Endothelial cell of umbilical vein (primary cell): ENCODE measurements around the gene ADSS1. TPM values are rescaled to one million over a fixed set of nuclear protein-coding genes. Genes with fewer than 3 reads are reported as not detected.

Source experiments
- BruUV-seq: library from RNA; stranded (reverse); fragments of 400-500 nt; replicated peaks from 2 replicates; lab custom pipeline; 2021; lab: Mats Ljungman, UMichigan
- CTCF ChIA-PET: fragments of 300-600, 350-600 bp; sonication (Branson Sonifier 250); formaldehyde crosslinking; loops from one replicate; lab custom pipeline; 2021; ENCODE audit warnings: antibody characterized with exemption, inconsistent platforms; lab: Charles Lee
- POLR2A ChIA-PET: fragments of 300-600, 350-600 bp; sonication (Branson Sonifier 250); formaldehyde crosslinking; loops from one replicate; lab custom pipeline; 2021; ENCODE audit warnings: antibody characterized with exemption, inconsistent platforms; lab: Charles Lee
- DNase-seq: peaks from one replicate; pipeline ENCODE4 v3.0.0-alpha.2; 2011; ENCODE audit warnings: low read depth, low spot score
- FAIRE-seq: peaks from 2 replicates; lab custom pipeline; 2011; peaks lifted over from hg19 to GRCh38; lab: Jason Lieb, UNC
- H2AFZ ChIP-seq: 2 replicates; pipeline ENCODE4 v1.6.0; 2012; ENCODE audit warnings: low read depth, low read length, control low read depth, inconsistent platforms
- H3K27ac ChIP-seq: 2 replicates; pipeline ENCODE4 v1.5.1; 2011; ENCODE audit warnings: low read depth, mild to moderate bottlenecking, control low read depth, low read length, moderate library complexity; ENCODE audit not compliant: insufficient read depth
- H3K27me3 ChIP-seq, 2 experiments: 2 replicates each; pipeline versions ENCODE4 v1.6.0 to v1.6.1; 2011; ENCODE audit warnings: low read length in 2 of 2, mixed read lengths in 1 of 2; ENCODE audit not compliant: control insufficient read depth in 2 of 2, insufficient read depth in 2 of 2
- H3K36me3 ChIP-seq, 2 experiments: 2 replicates in 1 of 2; 3 replicates in 1 of 2; pipeline ENCODE4 v1.5.1; 2011; ENCODE audit warnings: low read length in 2 of 2, mild to moderate bottlenecking in 1 of 2, moderate library complexity in 1 of 2; ENCODE audit not compliant: control insufficient read depth in 2 of 2, insufficient read depth in 2 of 2; ENCODE audit errors: extremely low read depth in 1 of 2
- H3K4me1 ChIP-seq: 3 replicates; pipeline ENCODE4 v1.5.1; 2011; ENCODE audit warnings: mild to moderate bottlenecking, low read length; ENCODE audit not compliant: control insufficient read depth, insufficient read depth; ENCODE audit errors: extremely low read depth
- H3K4me2 ChIP-seq: 2 replicates; pipeline ENCODE4 v1.6.1; 2011; ENCODE audit warnings: low read length, control low read depth, mixed read lengths; ENCODE audit not compliant: insufficient read depth
- H3K4me3 ChIP-seq, 3 experiments: fragments of 200-600 bp in 1 of 3; sonication (generic), shearing (Covaris generic) in 1 of 3; replicated peaks in 1 of 3; 2 replicates each; pipeline ENCODE4 v1.5.1; 2011 to 2016; ENCODE audit warnings: control low read depth in 3 of 3, low read length in 3 of 3, mild to moderate bottlenecking in 2 of 3, inconsistent platforms in 1 of 3, low read depth in 1 of 3, moderate library complexity in 1 of 3; ENCODE audit not compliant: insufficient read depth in 1 of 3
- H3K79me2 ChIP-seq: 2 replicates; pipeline ENCODE4 v1.6.0; 2012; ENCODE audit warnings: low read length, inconsistent platforms; ENCODE audit not compliant: control insufficient read depth, insufficient read depth
- H3K9ac ChIP-seq: replicated peaks from 2 replicates; pipeline ENCODE3; 2011; ENCODE audit warnings: low read length, control low read depth; ENCODE audit not compliant: insufficient read depth; ENCODE audit errors: extremely low read depth
- H3K9me1 ChIP-seq: replicated peaks from 3 replicates; pipeline ENCODE4 v1.6.0; 2011; ENCODE audit warnings: mild to moderate bottlenecking, low read length; ENCODE audit not compliant: control insufficient read depth, insufficient read depth; ENCODE audit errors: extremely low read depth
- H3K9me3 ChIP-seq: replicated peaks from 2 replicates; pipeline ENCODE4 v1.5.1; 2012; ENCODE audit warnings: low read length, inconsistent platforms; ENCODE audit not compliant: control insufficient read depth, insufficient read depth
- H4K20me1 ChIP-seq: replicated peaks from 2 replicates; pipeline ENCODE3; 2011; ENCODE audit warnings: mild to moderate bottlenecking, low read length; ENCODE audit not compliant: control insufficient read depth, insufficient read depth; ENCODE audit errors: extremely low read depth
- EZH2 ChIP-seq: IDR thresholded peaks from 2 replicates; pipeline ENCODE4 v1.6.1; 2012; ENCODE audit warnings: borderline replicate concordance, low read depth, mild to moderate bottlenecking, moderate library complexity, low read length, inconsistent platforms; ENCODE audit not compliant: severe bottlenecking
- FOS ChIP-seq: IDR thresholded peaks from 2 replicates; pipeline ENCODE4 v1.6.1; 2011; ENCODE audit warnings: mild to moderate bottlenecking, low read length, moderate library complexity, borderline replicate concordance; ENCODE audit not compliant: insufficient read depth
- GATA2 ChIP-seq: IDR thresholded peaks from 2 replicates; pipeline ENCODE4 v1.7.0; 2011; ENCODE audit warnings: low read depth, mild to moderate bottlenecking, moderate library complexity, mixed read lengths, low read length; ENCODE audit not compliant: insufficient read length, insufficient read depth
- JUN ChIP-seq: IDR thresholded peaks from 2 replicates; pipeline ENCODE4 v1.6.1; 2011; ENCODE audit warnings: borderline replicate concordance, low read depth; ENCODE audit not compliant: insufficient read length, insufficient read depth
- MYC ChIP-seq: IDR thresholded peaks from one replicate; pipeline ENCODE4 v1.6.1; 2011; ENCODE audit warnings: mild to moderate bottlenecking, low read depth, low read length
- POLR2A ChIP-seq: IDR thresholded peaks from 2 replicates; pipeline ENCODE4 v1.6.1; 2012; ENCODE audit warnings: low read depth, mild to moderate bottlenecking, control low read depth, low read length
- POLR2AphosphoS5 ChIP-seq: IDR thresholded peaks from 2 replicates; pipeline ENCODE4 v1.6.1; 2012; ENCODE audit warnings: low read depth, mild to moderate bottlenecking, control low read depth, low read length, moderate library complexity; ENCODE audit not compliant: insufficient read depth
- dilution Hi-C: fragments of 300-500 bp; cut with MboI; formaldehyde crosslinking; loops from one replicate; pipeline ENCODE4 v1.15.0; 2019; ENCODE audit warnings: low sequenced_read_pairs; ENCODE audit not compliant: extremely low pct_ligation_motif_present
- intact Hi-C: fragments of 100-400 bp; cut with micrococcal nuclease; formaldehyde crosslinking; loops from one replicate; pipeline ENCODE4 v1.10.0; 2022
- polyA plus RNA-seq, 4 experiments: library from polyadenylated mRNA; depleted of rRNA in 3 of 4; stranded (reverse) in 3 of 4; unstranded in 1 of 4; fragments of >200 nt; gene quantifications; 2 replicates each; pipeline versions ENCODE4 v1.2.1 to v1.2.3, GENCODE V29; 2011 to 2012; ENCODE audit warnings: missing spikeins in 1 of 4
- total RNA-seq: library from RNA; stranded (reverse); gene quantifications from 2 replicates; pipeline ENCODE4 v1.2.3, GENCODE V29; 2021
- TF ChIP-seq, protein P1 (sequence below): IDR thresholded peaks from 2 replicates; pipeline ENCODE4 v1.6.1; 2011; ENCODE audit not compliant: insufficient read depth, insufficient read length
- TF ChIP-seq, protein P2 (sequence below), 2 donors: IDR thresholded peaks; 1 replicate in 1 of 2; 2 replicates in 1 of 2; pipeline ENCODE4 v1.5.1; 2011; ENCODE audit warnings: low read length in 2 of 2, mild to moderate bottlenecking in 2 of 2, moderate library complexity in 2 of 2, control low read depth in 1 of 2, inconsistent platforms in 1 of 2, low read depth in 1 of 2; ENCODE audit not compliant: insufficient read depth in 1 of 2; ENCODE audit errors: extremely low read depth in 1 of 2

Gene ADSS1
- total and polyA plus RNA-seq, 2 donors (not counting 3 experiments of a cell fraction or from before 2014, with no cell fraction given), result 1.9 TPM

DNA sequence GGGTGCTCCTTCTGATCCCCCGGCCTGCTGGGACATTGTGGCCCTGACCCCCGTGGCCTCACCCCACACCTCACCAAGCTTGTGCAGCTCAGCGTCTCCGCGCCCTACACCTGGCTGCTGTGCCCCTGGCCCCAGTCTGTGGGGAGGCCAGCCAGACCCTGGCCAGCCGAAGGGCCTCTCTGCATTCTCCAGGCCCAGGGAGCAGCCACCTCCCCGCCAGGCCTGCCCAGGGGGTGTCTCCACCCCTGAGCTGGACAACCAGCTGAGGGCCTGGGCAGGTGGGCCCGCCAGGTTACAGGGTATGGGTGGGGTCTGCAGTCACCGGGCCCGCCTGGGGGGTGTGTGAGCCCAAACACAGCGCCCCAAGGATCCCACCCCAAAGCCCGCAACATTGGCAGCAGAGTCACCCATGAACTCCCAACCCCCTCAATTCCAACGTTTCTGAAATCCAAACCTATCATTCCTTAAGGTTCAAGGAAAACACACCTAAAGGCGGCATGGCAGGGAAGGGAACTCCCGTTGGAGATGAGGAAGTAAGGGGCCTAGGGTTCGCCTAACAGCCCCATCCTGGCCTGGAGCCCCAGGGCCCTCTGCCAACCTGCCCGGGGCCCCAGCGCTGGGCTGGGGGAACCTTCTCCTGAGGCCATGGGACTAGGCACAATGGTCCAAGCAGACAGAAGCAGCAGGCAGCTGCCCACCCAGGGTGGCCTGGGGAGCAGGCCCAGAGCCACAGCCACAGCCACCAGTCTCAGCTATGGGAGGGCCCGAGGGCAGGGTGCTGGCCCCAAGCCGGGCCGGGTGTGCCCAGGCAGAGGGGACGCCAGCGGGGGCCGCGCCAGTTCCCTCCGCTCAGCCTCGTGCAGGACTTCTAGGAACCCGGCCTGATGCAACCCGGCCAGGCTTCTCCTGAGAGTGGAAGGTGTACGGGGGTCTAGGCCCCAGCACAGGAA lies 63.0 kb downstream of the ADSS1 start:
- dilution Hi-C loops (no loop called here), intact Hi-C loops (no loop called here)
- Histone ChIP-seq H3K4me3 (no peak overlapping the region), H3K4me1 (no peaks in the 10 kb centered on the region), H3K9me3 (no peaks in the 10 kb centered on the region), H3K27ac (no peak overlapping the region), H3K4me2 (no peak overlapping the region), H3K9me1 (no peaks in the 10 kb centered on the region), H3K9ac (no peak overlapping the region), H4K20me1 (no peaks in the 10 kb centered on the region), H3K36me3 (peaks cover 2 to 26% of the 10 kb centered on the region in 2 experiments), H3K79me2 (peaks cover 45% of the 10 kb centered on the region), H3K27me3 (no peaks in the 10 kb centered on the region), H2AFZ (no peak overlapping the region)
- FAIRE-seq, result no peak
- ChIA-PET POLR2A (no interaction called here), CTCF (interaction anchor here (0.8 kb wide), 1 partner anchor 18 kb away, joined by 4 read pairs; no protein-coding TSS in a partner anchor)
- no peak for DNase-seq
- TF ChIP-seq, protein P1, sequence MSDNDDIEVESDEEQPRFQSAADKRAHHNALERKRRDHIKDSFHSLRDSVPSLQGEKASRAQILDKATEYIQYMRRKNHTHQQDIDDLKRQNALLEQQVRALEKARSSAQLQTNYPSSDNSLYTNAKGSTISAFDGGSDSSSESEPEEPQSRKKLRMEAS, result no peak
- TF ChIP-seq MYC (no peak), POLR2A (no peak), EZH2 (no peak), JUN (no peak), FOS (no peak), POLR2AphosphoS5 (no peak), GATA2 (no peak)
- TF ChIP-seq, protein P2, sequence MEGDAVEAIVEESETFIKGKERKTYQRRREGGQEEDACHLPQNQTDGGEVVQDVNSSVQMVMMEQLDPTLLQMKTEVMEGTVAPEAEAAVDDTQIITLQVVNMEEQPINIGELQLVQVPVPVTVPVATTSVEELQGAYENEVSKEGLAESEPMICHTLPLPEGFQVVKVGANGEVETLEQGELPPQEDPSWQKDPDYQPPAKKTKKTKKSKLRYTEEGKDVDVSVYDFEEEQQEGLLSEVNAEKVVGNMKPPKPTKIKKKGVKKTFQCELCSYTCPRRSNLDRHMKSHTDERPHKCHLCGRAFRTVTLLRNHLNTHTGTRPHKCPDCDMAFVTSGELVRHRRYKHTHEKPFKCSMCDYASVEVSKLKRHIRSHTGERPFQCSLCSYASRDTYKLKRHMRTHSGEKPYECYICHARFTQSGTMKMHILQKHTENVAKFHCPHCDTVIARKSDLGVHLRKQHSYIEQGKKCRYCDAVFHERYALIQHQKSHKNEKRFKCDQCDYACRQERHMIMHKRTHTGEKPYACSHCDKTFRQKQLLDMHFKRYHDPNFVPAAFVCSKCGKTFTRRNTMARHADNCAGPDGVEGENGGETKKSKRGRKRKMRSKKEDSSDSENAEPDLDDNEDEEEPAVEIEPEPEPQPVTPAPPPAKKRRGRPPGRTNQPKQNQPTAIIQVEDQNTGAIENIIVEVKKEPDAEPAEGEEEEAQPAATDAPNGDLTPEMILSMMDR (IDR thresholded peaks at IDR 0.05; ENCODE audit: extremely low read depth in 1 of 2, insufficient read depth in 1 of 2, low read depth in 1 of 2, low read length in 2 of 2), result no peak
- BruUV-seq, result no TSS peak
